Stomach smooth muscle (tissue), 2 donors: Measurements from ENCODE around the gene TMEM176B.

ENCODE experiments used
- H3K27ac ChIP-seq: one replicate; pipeline ENCODE4 v1.7.0; 2013; ENCODE audit warnings: mild to moderate bottlenecking, low read length, inconsistent platforms
- H3K27me3 ChIP-seq, 2 donors: one replicate each; pipeline ENCODE4 v1.7.0; 2013; ENCODE audit warnings: low read length in 2 of 2; ENCODE audit not compliant: insufficient read depth in 2 of 2, control insufficient read depth in 1 of 2
- H3K36me3 ChIP-seq, 2 donors: one replicate each; pipeline ENCODE4 v1.7.0; 2013; ENCODE audit warnings: low read length in 2 of 2; ENCODE audit not compliant: control insufficient read depth in 2 of 2, insufficient read depth in 2 of 2
- H3K4me1 ChIP-seq: one replicate; pipeline ENCODE4 v1.7.0; 2013; ENCODE audit warnings: low read length; ENCODE audit not compliant: control insufficient read depth, insufficient read depth
- H3K4me3 ChIP-seq, 2 donors: one replicate each; pipeline ENCODE4 v1.7.0; 2013; ENCODE audit warnings: low read length in 2 of 2
- H3K9ac ChIP-seq, 2 donors: one replicate each; pipeline ENCODE4 v1.7.0; 2013; ENCODE audit warnings: low read length in 2 of 2, mild to moderate bottlenecking in 1 of 2
- H3K9me3 ChIP-seq, 2 donors: one replicate each; pipeline ENCODE4 v1.7.0; 2013; ENCODE audit warnings: low read length in 2 of 2; ENCODE audit not compliant: control insufficient read depth in 2 of 2
- donor health status: healthy.
- donor health status: Pancreatic carcinoma.

TMEM176B gene

DNA sequence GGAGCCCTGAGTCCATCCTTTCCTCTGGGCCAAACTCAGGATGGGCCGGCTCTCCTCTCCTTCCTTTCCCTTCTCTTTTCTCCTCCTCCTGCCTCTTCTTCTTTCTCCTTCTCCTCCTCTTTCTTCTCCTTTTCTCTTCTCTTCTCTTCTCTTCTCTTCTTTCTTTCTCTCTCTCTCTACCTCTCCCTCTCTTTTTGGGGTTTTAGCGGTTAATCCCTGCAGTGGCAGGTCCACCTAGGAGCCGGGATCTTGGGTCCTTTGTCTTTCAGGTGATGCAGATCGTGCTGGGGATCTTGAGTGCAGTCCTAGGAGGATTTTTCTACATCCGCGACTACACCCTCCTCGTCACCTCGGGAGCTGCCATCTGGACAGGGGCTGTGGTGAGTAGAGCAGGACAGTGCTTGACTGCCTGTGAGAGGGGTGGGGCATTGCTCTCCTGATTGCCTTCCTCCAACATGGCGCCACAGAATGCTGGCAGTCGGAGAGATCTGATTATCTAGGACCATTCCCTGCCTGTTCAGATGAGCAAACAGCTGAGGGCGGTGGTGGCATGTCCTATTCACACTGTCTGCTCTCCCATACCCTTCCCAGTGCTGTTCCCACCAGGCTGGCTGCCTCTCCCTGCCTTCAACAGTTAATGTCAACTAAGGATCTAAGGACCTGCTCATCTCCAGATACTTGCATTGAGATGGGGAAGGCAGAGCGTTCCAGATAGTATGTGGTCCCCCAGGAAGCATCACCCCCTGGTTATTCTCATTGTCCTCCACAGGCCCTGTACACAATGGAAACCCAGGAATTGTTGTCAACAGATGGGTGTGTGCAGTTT, 2.0 kb upstream of the TMEM176B start:
- Histone ChIP-seq H3K36me3 (peaks cover 7 to 12% of the 10 kb centered on the region in 2 donors), H3K27me3 (peaks cover 14 to 26% of the 10 kb centered on the region in 2 donors), H3K9me3 (peaks cover 10% of the 10 kb centered on the region in 2 donors), H3K27ac (no peak overlapping the region), H3K4me3 (peak overlapping the region; percentile 40 to 72), H3K9ac (peak overlapping the region in 1 of 2 donors; percentile 53), H3K4me1 (peaks cover 20% of the 10 kb centered on the region)

- H3K36me3 ChIP-seq, result peaks cover 7 to 12% of the 10 kb centered on the region in 2 donors
- H3K27me3 ChIP-seq, result peaks cover 14 to 26% of the 10 kb centered on the region in 2 donors
- H3K4me1 ChIP-seq, result peaks cover 20% of the 10 kb centered on the region
- peak overlapping the region; percentile 40 to 72 for H3K4me3 ChIP-seq
- peaks cover 10% of the 10 kb centered on the region in 2 donors for H3K9me3 ChIP-seq
- peak overlapping the region; percentile 5 to 53 for H3K9ac ChIP-seq
- H3K27ac ChIP-seq, result no peak overlapping the region
Observed at GRCh38 chr7:150801242-150801945, 1.2 kb upstream of the TMEM176B start.

- Histone ChIP-seq H3K27ac (no peak within 1 kb of the TSS), H3K27me3 (peaks cover 16 to 28% of the 10 kb centered on the region in 2 donors)
Observed at GRCh38 chr7:150800581-150801241, 547 bp upstream of the TMEM176B start, which contains the start of gene TMEM176A. TSS of gene TMEM176A (plus strand) at chr7:150800769. CDS start at chr7:150801551, 782 bp downstream.

GRCh38 chr7:150799156-150799555, 1.0 kb downstream of the TMEM176B start:
- Histone ChIP-seq H3K27me3 (peaks cover 20 to 28% of the 10 kb centered on the region in 2 donors), H3K4me1 (peaks cover 18% of the 10 kb centered on the region), H3K27ac (no peak overlapping the region), H3K36me3 (peaks cover 4 to 8% of the 10 kb centered on the region in 2 donors), H3K9me3 (no peaks in the 10 kb centered on the region), H3K9ac (peak overlapping the region in 1 of 2 donors; percentile 36), H3K4me3 (peak overlapping the region; percentile 43 to 72)

More at GRCh38 chr7:150800581-150801241, 547 bp upstream of the TMEM176B start, which contains the start of gene TMEM176A:
- H3K9ac ChIP-seq, result peak within 1 kb of the TSS; percentile 51 to 53
- H3K4me3 ChIP-seq, result peak within 1 kb of the TSS; percentile 43 to 72
- H3K9me3 ChIP-seq, result peaks cover 4% of the 10 kb centered on the region in 2 donors
- peaks cover 5 to 11% of the 10 kb centered on the region in 2 donors for H3K36me3 ChIP-seq
- peaks cover 20% of the 10 kb centered on the region for H3K4me1 ChIP-seq

- Histone ChIP-seq H3K27ac (no peak overlapping the region), H3K27me3 (peaks cover 18 to 25% of the 10 kb centered on the region in 2 donors), H3K9ac (no peak overlapping the region), H3K9me3 (no peaks in the 10 kb centered on the region), H3K4me3 (no peak overlapping the region), H3K36me3 (peaks cover 4 to 5% of the 10 kb centered on the region in 2 donors), H3K4me1 (peaks cover 17% of the 10 kb centered on the region)
Observed at GRCh38 chr7:150797661-150798060, 2.5 kb downstream of the TMEM176B start.

- H3K27me3 ChIP-seq, result peaks cover 3 to 8% of the 10 kb centered on the region in 2 donors
- H3K9ac ChIP-seq, result no peak overlapping the region
- peaks cover 0 to 3% of the 10 kb centered on the region in 2 donors for H3K36me3 ChIP-seq
- H3K4me1 ChIP-seq, result peaks cover 9% of the 10 kb centered on the region
- H3K9me3 ChIP-seq, result no peaks in the 10 kb centered on the region
- no peak overlapping the region for H3K27ac ChIP-seq
- no peak overlapping the region for H3K4me3 ChIP-seq
Observed at GRCh38 chr7:150793569-150794238, 6.5 kb downstream of the TMEM176B start.

DNA sequence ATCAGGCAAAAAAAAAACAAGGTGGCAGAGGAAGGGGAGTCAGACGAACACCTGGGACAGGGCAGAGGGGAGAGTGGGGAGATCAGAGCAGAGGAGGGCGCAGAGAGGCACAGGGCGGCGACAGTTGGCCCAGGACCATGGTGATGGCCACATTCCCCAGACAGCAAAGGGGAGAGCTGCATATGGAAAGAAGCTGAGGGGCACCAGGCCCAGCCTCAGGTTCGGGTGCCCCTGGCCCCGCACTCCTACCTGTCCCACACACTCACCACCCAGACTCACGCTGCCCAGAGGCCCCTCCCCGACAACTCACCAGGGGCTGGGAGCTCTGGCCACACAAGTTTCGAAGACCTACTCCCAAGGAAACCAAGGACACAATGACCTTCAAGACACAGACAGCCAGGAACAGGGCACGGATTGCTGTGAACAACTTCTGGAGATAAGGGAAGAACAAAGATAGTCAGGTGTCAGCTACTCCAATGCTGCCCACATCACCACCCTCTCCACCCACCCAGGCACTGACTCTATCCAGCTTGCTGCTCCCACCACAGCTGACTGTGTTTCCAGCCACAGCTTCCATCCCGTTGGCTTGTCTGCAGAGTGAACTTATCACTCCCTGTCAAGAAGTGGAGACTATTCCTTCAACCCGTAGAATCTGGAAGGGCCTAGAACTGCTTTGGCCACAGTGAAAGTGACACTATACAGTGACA, 8.3 kb downstream of the TMEM176B start:
- H3K9me3 ChIP-seq, result no peaks in the 10 kb centered on the region
- peaks cover 27% of the 10 kb centered on the region for H3K4me1 ChIP-seq
- H3K9ac ChIP-seq, result no peak overlapping the region
- peaks cover 3 to 8% of the 10 kb centered on the region in 2 donors for H3K27me3 ChIP-seq
- H3K4me3 ChIP-seq, result no peak overlapping the region
- H3K36me3 ChIP-seq, result peaks cover 0 to 3% of the 10 kb centered on the region in 2 donors
- H3K27ac ChIP-seq, result no peak overlapping the region

GRCh38 chr7:150791304-150791703, 8.9 kb downstream of the TMEM176B start:
- no peak overlapping the region for H3K27ac ChIP-seq
- H3K36me3 ChIP-seq, result peaks cover 0 to 3% of the 10 kb centered on the region in 2 donors
- H3K4me1 ChIP-seq, result peaks cover 27% of the 10 kb centered on the region
- no peaks in the 10 kb centered on the region for H3K9me3 ChIP-seq
- H3K4me3 ChIP-seq, result no peak overlapping the region
- H3K9ac ChIP-seq, result no peak overlapping the region
- peaks cover 3 to 7% of the 10 kb centered on the region in 2 donors for H3K27me3 ChIP-seq

DNA sequence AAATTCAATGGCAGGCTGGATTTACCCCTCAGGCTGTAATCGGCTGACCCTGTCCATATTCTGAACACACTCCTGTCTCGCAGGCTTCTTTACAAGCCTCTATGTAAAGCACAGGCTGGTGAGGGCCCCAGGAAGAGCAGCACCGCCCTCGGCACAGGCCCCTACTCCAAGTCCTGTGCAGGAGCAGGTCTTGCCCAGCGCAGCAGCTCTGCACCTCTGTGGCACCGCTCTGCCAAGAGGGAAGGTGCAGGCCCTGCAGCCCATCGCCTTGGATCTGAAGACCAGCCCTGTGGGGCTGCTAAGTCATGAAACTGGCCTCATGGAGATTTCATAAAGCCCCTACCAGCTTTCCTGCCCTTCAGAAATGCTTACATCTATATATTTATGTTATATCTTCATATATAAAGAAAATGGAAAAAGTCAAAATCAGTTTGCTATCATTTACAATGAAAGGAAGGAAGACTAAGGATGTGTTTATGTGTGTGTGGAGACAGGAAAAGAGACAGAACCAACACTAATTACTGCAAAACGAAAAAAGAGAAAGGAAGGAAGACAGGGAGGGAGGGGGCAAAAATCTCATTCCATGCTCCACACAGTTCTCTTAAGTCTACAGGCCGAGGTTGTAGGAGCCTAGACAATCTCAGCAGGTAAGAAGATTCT, 9.6 kb downstream of the TMEM176B start:
- Histone ChIP-seq H3K4me1 (peaks cover 30% of the 10 kb centered on the region), H3K9me3 (no peaks in the 10 kb centered on the region), H3K36me3 (peaks cover 0 to 3% of the 10 kb centered on the region in 2 donors), H3K4me3 (no peak overlapping the region), H3K27me3 (peaks cover 0 to 6% of the 10 kb centered on the region in 2 donors), H3K27ac (no peak overlapping the region), H3K9ac (no peak overlapping the region)
